ENCODE data around the gene ZMYND8.
A peak's percentile ranks its signal among the peaks of the same experiment; 100 is the strongest.
"Not testable (repeated sequence)": the region's sequence is repeated elsewhere in the genome, so short reads cannot be mapped to it uniquely, and the experiment has no call there.

ZMYND8 gene

DNA sequence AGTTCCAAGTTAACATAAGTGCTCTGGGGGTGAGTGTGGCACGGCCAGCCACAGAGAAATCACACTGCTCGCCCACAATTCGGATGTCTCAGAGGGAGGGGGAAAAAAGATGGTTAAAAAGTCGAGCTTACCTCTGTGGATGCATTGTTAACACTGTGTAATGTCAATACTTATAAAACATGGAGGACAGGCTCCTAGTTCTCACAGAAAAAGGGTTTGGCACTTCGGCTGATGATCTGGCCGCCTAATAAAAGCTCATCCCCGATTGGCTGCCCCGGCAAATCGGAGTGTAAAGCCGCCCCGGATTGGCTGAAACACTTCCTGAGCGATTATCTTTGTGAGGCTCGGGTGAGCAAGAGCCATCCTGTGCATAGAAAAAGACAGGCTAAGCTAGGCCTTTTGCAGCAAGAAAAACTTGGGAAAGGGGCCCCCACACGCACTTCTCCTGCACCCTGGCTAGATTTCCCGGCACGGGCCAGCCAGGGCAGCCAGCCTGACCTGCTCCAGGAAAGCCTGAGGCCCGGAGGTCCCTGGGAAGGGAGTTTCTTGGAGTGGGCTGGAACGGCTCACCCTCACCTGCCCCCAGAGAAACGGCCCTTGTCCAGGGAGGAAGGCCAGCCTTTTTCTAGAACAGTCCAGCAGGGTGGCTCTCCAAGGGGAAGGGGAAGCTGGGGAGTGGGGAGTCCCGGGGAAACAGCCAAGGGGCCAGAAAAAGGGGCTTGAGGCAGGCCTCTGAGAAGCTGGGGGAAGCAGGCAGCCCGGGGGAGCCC is at the start of gene ZMYND8:
Gene ZMYND8, minus strand, starts transcription at position 174 of the 770 bp plus-strand sequence. Its CDS starts 29 bp downstream, at position 145.
- peak; percentile 91 to 94 (median 93) for DNase-seq (ENCODE audit: low read depth in 3 of 3)

DNA sequence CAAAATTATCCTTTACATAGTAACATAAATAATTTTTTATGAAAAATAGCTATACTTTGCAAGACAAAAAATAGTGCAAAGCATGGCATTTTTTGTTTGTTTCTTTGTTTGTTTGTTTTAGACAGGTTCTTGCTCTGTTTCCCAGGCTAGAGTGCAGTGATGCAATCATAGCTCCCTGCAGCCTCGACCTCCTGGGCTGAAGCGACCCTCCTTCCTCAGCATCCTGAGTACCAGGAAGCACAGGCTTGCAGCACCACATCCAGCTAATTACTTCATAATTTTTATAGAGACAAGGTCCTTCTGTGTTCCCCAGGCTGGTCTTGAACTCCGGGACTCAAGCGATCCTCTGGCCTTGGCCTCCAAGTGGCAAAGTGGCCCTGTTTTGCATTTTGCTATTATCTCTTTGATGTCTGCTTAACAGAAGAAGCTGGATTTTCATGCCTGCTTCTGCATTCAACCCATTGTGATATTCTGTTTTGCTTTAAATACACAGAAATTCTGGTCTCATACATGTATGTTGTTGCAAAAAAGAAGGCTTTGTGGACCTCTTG is 49.4 kb upstream of the ZMYND8 start:
- no peak for DNase-seq (ENCODE audit: low read depth in 3 of 3)

DNA sequence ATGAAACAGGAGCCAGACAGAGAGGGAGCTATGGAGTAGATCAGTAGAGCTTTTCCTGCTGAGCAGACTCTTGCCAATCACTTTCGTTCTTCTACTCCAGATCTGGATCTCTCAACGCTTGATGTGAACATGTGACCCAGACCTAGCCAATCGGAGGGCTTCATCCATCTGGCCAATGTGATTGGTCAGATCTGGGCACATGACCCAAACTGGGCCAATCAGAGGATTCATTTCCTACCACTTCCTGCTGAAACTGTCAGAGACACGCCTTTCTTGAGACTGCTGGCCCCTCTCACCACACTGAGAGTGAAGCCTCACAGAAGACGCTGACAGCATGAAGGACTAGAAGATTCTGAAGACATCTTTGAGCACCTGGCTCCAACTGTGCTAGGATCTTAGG is 44.2 kb upstream of the ZMYND8 start:
- no peak for DNase-seq (ENCODE audit: low read depth in 3 of 3)

DNA sequence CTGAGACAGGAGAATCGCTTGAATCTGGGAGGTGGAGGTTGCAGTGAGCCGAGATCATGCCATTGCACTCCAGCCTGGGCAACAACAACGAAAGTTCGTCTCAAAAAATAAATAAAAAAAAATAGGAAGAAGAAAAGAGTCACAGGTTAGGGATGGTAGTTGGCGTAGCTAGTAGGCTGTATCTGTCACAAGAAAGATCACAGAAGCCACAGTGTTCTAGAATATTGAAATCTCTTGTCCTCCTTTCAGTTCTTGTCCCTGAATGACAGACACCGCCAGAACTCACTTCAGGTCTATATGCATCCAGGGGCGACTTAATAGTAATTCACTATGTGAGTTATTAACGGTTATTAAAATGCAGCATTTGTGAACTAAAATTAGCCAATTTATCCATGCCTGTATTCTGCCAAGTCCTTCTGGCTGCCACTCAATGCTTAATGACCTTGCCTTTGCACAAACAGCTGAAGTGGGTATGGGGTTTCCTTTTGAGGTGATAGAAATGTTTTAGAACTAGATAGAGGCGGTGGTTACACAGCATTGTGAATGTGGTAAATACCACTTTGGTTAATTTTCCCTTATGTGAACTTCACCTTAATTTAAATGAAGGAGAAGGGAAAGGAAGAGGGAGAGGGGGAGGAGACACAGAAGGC is 41.3 kb upstream of the ZMYND8 start:
- no peak for DNase-seq (ENCODE audit: low read depth in 3 of 3)

DNA sequence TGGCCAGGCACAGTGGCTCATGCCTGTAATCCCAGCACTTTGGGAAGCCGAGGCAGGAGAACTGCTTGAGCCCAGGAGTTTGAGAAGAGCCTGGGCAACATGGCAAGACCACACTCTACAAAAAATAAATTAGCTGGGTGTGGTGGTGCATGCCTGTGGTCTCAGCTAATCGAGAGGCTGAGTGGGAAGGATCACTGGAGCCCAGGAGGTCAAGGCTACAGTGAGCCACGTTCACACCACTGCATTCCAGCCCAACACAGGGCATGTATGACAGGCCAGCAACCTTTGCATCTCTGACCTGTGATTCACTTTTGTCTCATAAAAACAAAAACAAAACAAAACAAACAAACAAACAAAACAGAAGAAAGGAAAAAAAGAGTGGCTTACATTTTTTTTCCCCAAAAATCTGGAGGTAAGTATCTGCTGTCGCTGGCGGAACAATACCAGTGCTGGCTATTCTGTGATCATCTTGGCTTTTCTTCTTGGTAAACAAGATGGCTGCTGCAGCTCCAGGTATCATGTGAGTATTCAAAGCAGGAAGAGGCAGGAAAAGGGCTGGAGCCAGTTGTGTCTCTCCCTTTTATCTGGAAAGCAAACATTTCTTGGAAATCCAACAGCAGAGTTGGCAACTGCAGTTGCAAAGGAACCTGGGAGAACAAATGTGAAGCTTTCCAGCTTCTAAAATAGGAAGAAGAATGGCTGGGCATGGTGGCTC is 40.4 kb upstream of the ZMYND8 start:
- DNase-seq (ENCODE audit: low read depth in 3 of 3) = no peak

DNA sequence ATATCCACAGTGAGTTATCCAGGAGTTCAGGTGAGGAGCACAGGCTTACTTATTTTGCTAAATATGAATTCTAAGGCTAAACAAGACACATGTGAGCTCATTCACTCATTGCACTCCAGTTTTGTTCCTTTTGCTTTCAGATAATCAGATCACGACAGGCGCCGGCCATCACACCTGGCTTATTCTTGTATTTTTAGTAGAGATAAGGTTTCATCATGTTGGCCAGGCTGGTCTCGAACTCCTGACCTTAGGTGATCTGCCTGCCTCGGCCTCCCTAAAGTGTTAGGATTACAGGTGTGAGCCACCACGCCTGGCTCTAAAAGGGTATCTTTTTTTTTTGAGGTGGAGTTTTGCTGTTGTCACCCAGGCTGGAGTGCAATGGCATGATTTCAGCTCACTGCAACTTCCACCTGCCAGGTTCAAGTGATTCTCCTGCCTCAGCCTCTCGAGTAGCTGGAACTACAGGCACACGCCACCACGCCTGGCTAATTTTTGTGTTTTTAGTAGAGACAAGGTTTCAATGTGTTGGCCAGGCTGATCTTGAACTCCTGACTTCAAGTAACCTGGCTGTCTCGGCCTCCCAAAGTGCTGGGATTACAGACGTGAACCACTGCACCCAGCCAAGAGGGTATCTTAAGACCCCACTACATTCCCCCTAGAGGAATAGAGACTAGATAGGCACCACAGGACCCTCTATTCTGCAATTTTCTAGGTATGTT is 37.5 kb upstream of the ZMYND8 start:
- DNase-seq (ENCODE audit: low read depth in 3 of 3) = not testable (repeated sequence)

DNA sequence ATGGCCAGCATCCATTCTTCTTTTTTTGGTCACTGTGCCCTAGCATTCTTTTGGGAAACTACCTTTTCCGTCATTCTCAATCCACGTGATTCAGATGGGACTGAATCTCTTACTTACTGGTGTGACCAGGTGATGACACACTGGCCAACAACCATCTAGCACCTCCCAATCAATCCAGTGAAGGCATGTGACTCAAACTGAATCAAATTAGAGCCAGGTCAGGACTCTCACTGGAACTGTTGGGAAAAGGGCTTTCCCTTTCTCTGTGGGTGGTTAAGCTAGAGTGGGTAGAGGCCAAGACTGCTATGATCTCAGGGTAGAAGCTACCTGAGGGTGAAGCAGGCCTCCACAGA is 36.2 kb upstream of the ZMYND8 start:
- no peak for DNase-seq (ENCODE audit: low read depth in 3 of 3)

DNA sequence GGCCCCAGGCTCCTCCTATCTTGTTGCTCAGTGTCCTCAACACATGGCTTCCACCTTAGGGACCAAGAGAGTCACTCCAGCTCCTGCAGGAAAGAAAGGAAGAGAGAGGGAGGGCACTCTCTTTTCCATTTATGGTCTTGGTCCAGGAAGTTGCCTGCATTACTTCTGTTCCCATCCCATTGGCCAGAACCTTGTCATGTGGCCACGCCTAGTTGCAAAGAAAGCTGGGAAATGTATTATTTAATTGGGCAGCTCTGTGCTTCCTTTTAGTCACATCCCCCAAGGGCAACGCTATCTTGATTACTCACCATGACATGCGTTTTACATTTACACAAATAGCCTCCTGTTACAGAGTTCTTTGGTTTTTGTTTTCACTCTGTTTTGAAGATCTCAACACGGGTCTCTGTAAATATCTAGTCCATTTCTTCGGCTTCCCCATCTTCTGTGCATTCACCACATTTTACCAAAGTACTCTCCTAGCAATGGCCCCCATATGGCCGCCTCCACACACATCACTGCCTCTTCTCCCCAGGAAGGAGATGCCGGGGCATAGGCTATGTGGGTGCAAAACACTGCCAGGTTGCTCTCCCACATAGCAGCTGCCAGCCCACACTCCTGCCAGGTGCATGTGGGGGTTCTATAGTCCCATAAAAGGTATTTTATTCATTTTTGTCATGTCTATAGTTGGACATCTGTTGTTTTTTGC is 35.7 kb upstream of the ZMYND8 start:
- DNase-seq (ENCODE audit: low read depth in 3 of 3) = no peak

DNA sequence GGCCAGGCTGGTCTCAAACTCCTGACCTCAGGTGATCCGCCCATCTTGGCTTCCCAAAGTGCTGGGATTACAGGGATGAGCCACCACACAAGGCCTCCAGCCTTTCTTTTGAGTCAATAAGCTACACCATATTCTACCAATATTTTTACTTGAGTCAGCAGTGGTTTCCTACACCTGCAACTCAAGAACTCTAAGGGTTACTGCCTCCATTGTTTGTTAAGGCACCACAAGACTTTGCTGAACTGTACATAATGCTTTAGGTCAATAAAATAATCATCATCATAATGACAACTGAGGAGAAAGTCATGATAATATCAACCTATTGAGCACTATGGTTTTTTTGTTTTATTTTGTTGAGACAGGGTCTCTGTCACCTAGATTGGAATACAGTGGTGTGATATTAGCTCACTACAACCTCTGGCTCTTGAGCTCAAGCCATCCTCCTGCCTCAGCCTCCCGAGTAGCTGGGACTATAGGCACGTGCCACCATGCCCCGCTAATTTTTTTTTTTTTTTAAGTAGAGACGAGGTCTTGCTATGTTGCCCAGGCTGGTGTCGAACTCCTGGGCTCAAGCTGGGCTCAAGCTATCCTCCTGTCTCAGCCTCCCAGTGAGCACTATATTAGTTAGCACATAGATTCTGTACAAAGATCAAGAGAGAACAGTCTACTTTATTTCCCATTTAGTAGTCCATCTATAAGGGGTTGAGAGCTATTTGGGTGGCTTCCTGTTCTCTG is 34.9 kb upstream of the ZMYND8 start:
- no peak for DNase-seq (ENCODE audit: low read depth in 3 of 3)

DNA sequence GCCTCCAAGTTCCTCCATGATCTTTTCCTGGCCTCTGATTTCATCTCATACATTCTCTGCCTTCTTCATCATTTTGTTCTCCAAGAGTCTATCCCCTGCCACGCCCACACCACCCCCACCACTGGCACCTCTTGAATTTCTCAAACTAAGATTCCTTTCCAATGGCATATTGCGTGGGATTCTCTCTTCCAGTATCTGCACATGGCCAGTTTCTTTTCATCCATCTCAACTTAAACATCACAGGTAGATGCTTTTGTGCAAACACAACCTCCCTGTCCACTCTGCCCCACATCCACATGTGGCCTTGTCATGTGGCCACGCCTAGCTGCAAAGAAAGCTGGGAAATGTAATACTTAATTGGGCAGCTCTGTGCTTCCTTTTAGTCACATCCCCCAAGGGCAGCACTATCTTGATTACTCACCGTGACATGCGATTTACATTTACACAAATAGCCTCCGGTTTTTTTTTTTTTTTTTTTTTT is 33.4 kb upstream of the ZMYND8 start:
- DNase-seq (ENCODE audit: low read depth in 3 of 3) = no peak

DNA sequence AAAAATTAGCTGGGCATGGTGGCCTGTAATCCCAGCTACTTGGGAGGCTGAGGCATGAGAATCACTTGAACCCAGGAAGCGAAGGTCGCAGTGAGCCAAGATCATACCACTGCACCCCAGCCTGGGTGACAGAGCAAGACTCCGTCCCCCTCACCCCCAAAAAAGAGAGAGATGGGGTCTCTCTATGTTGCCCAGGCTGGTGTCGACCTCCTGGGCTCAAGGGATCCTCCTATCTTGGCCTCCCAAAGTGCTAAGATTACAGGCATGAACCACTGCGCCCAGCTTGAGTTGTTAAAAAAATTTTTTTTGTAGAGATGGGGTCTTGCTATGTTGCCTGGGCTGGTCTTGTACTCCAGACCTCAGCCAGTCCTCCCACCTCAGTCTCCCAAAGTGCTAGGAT is 29.5 kb upstream of the ZMYND8 start:
- not testable (repeated sequence) for DNase-seq (ENCODE audit: low read depth in 3 of 3)

DNA sequence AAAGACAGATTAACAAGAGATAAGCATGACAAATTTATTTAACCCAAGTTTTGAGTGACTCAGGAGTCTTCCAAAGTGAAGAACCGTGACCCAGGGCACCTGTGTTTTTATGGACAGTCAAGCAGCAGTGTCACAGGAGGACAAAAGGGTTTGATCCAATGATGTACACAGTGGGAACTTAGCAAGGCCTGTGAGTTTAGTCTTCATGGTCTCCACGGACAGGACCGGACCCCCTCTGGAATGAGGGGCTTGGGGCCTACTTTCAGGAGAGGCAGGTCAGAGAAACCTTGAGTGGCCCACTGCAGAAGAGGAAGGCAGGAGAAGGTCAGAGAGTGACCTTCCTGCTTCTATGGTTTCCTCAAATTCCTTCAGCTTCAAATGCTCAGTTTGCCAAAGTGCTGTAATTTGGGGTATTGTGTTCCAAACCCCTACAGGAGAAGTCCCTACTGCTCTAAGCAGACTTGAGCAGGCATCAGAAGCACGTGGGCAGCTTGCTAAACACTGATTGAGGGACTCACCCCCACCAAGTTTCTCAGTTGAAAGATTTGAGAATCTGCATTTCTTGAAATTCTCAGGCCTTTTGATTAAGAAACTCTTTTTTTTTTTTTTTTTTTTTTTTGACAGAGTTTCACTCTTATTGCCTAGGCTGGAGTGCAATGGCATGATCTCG is 26.4 kb upstream of the ZMYND8 start:
- no peak for DNase-seq (ENCODE audit: low read depth in 3 of 3)

DNA sequence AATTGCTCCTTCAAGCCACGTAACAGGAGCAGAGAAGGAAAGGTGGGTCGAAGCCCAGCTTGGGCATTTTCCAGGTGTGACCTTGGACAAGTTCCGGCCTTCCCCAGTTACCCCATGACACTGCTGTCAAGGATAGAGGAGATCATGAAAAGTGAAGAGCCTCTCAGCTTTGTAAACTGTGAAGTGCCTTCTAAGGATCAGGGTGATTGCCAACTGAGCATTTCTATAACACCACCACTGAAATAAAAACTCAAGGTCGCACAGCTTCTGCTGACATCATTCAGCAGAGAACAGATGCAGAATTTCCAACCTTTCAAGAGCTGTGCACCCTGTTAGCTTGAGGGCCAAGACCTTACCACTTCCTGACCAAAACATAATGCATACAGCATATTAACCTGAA is 24.0 kb upstream of the ZMYND8 start:
- DNase-seq (ENCODE audit: low read depth in 3 of 3) = no peak

DNA sequence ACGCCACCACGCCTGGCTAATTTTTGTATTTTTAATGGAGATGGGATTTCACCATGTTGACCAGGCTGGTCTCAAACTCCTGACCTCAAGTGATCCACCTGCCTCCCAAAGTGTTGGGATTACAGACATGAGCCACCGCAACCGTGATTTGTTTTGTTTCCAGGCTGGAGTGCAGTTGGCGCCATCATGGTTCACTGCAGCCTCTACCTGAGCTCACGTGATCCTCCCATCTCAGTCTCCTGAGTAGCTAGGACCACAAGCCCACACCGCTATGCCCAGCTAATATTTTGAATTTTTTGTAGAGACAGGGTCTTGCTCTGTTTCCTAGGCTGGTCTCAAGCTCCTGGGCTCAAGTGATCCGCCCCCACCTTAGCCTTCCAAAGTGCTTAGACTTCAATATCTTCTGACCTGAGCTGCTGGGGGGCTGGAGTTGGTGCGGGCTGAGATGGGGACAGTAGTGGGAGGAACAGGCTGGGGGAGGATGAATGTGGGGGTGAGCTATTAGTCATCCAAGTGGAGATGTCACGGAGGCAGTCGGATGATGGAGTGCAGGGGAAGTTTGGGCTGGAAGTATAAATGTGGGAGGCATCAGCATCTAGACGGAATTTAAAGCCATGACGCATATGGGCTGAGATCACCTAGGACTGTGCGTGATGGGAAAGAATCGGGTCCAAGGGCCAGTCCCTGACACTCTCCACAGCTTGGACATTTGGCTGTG is 23.1 kb upstream of the ZMYND8 start:
- DNase-seq (ENCODE audit: low read depth in 3 of 3) = no peak

DNA sequence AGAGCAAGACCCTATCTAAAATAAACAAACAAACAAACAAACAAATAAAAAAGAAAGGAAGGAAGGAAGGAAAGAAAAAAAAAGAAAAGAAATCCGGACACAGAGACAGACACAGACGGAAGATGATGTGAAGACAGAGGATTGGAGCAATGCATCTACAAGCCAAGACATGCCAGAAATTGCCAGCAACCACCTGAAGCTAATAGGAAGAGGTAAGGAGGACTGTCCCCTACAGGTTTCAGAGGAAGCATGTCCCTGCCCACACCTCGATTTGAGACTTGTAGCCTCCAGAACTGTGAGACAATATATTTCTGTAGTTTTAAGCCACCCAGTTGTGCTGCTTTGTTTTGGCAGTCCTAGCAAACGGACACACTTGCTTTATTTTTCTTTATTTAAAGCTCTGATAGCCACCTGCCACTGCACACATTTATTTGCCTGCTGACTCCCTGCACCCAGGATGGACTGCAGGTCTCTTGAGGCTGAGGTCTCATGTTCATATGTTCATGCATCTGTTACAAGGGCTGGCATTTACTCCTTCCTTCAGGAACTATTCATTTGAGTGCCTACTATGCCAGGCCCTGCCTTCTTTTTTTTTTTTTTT is 20.7 kb upstream of the ZMYND8 start:
- no peak for DNase-seq (ENCODE audit: low read depth in 3 of 3)

DNA sequence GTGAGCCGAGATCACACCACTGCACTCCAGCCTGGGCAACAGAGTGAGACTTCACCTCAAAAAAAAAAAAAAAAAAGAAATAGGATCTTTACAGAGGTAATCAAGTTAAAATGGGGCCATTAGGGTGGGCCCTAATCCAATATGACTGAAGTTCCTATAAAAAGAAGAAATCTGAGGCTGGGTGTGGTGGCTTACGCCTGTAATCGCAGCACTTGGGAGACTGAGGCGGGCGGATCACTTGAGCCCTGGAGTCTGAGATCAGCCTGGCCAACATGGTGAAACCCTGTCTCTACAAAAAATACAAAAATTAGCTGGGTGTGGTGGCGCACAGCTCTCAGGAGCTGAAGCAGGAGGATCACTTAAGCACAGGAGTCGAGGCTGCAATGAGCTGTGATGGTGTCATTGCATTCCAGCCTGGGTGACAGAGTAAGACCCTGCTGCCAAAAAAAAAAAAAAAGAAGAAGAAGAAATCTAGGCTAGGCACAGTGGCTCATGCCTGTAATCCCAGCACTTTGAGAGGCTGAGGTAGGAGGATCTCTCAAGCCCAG is 19.7 kb upstream of the ZMYND8 start:
- DNase-seq (ENCODE audit: low read depth in 3 of 3) = not testable (repeated sequence)

DNA sequence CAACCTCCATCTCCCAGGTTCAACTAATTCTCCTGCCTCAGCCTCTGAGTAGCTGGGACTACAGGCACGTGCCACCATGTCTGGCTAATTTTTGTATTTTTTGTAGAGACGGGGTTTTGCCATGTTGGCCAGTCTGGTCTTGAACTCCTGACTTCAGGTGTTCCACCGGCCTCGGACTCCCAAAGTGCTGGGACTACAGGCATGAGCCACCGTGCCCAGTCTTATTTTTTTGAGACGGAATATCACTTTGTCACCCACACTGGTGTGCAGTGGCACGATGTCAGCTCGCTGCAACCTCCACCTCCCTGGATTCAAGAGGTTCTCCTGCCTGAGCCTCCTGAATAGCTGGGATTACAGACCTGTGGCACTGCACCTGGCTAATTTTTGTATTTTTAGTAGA is 17.6 kb upstream of the ZMYND8 start:
- DNase-seq (ENCODE audit: low read depth in 3 of 3) = not testable (repeated sequence)

DNA sequence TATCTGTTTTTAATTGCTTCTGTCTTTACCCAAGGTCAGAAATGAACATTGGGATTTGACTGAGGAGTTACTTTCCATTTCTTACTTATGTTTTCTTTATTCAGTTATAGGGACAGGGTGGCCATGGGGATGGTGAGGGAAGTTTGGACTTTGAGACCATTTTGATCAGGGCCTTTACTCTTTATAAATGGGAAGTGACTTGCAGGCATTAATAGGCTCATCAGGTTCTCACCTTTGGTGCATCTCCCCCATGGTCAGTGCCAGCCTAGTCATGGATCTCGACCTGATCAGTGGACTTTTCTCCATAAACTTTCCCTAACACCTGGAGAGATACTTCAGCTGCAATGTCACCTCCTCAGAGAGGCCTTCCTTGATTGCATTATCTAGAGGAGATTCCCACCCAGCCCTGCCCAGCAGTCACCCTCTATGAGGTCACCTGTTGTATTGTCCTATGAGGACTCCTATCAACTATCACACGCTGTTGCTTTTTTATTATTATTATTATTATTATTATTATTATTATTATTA is 16.8 kb upstream of the ZMYND8 start:
- no peak for DNase-seq (ENCODE audit: low read depth in 3 of 3)
